Trophoblast cell (in vitro differentiated cells and primary cell): Measurements from ENCODE around the gene MON2.

Experiments
- DNase-seq, 2 donors: peaks; one replicate each; pipeline ENCODE4 v3.0.0-alpha.2; 2016
- H2AFZ ChIP-seq: 2 replicates; pipeline ENCODE4 v1.6.1; 2013; ENCODE audit warnings: low read length, moderate library complexity, mild to moderate bottlenecking; ENCODE audit not compliant: insufficient read depth, poor library complexity
- H2AK5ac ChIP-seq: 2 replicates; pipeline ENCODE4 v1.6.1; 2013; ENCODE audit warnings: mild to moderate bottlenecking, low read length
- H2BK120ac ChIP-seq: 2 replicates; pipeline ENCODE4 v1.6.1; 2013; ENCODE audit warnings: low read length, mild to moderate bottlenecking, moderate library complexity; ENCODE audit not compliant: insufficient read depth, poor library complexity
- H2BK12ac ChIP-seq: 2 replicates; pipeline ENCODE4 v1.6.1; 2013; ENCODE audit warnings: mild to moderate bottlenecking, low read length, moderate library complexity
- H2BK5ac ChIP-seq: 2 replicates; pipeline ENCODE4 v1.6.1; 2013; ENCODE audit warnings: low read length, low read depth, moderate library complexity, mild to moderate bottlenecking; ENCODE audit not compliant: poor library complexity
- H3K14ac ChIP-seq: 2 replicates; pipeline ENCODE4 v1.6.1; 2013; ENCODE audit warnings: mild to moderate bottlenecking, low read length
- H3K18ac ChIP-seq: 2 replicates; pipeline ENCODE4 v1.6.1; 2013; ENCODE audit warnings: mild to moderate bottlenecking, low read length
- H3K23ac ChIP-seq: 2 replicates; pipeline ENCODE4 v1.6.1; 2013; ENCODE audit warnings: low read length
- H3K27ac ChIP-seq: 2 replicates; pipeline ENCODE4 v1.5.1; 2013; ENCODE audit warnings: low read depth, mild to moderate bottlenecking, inconsistent platforms, low read length, moderate library complexity
- H3K27me3 ChIP-seq: 2 replicates; pipeline ENCODE4 v1.6.1; 2013; ENCODE audit warnings: inconsistent platforms, mild to moderate bottlenecking, low read length, moderate library complexity; ENCODE audit not compliant: insufficient read depth
- H3K36me3 ChIP-seq, 2 experiments: 1 replicate in 1 of 2; 2 replicates in 1 of 2; pipeline ENCODE4 v1.6.1; 2013; ENCODE audit warnings: low read length in 2 of 2, mild to moderate bottlenecking in 2 of 2, moderate library complexity in 1 of 2; ENCODE audit not compliant: insufficient read depth in 2 of 2, control insufficient read depth in 1 of 2
- H3K4ac ChIP-seq: 2 replicates; pipeline ENCODE4 v1.6.1; 2013; ENCODE audit warnings: low read depth, mild to moderate bottlenecking, low read length, moderate library complexity
- H3K4me1 ChIP-seq, 2 experiments: 1 replicate in 1 of 2; 2 replicates in 1 of 2; pipeline ENCODE4 v1.6.1; 2013; ENCODE audit warnings: low read length in 2 of 2, mild to moderate bottlenecking in 2 of 2, moderate library complexity in 1 of 2; ENCODE audit not compliant: insufficient read depth in 2 of 2, control insufficient read depth in 1 of 2
- H3K4me2 ChIP-seq: 2 replicates; pipeline ENCODE4 v1.6.1; 2013; ENCODE audit warnings: inconsistent platforms, mild to moderate bottlenecking, low read length, moderate library complexity
- H3K4me3 ChIP-seq: 2 replicates; pipeline ENCODE4 v1.5.1; 2013; ENCODE audit warnings: mild to moderate bottlenecking, low read depth, low read length, inconsistent platforms
- H3K79me1 ChIP-seq: one replicate; pipeline ENCODE4 v1.6.1; 2013; ENCODE audit warnings: low read length
- H3K79me2 ChIP-seq: 2 replicates; pipeline ENCODE4 v1.6.1; 2013; ENCODE audit warnings: low read length, mild to moderate bottlenecking; ENCODE audit not compliant: control insufficient read depth, insufficient read depth, poor library complexity
- H3K9ac ChIP-seq: 2 replicates; pipeline ENCODE4 v1.6.1; 2013; ENCODE audit warnings: mild to moderate bottlenecking, low read length
- H3K9me3 ChIP-seq: 2 replicates; pipeline ENCODE4 v1.6.1; 2013; ENCODE audit warnings: low read depth, mild to moderate bottlenecking, control low read depth, inconsistent platforms, low read length; ENCODE audit not compliant: insufficient read depth
- H4K12ac ChIP-seq: 2 replicates; pipeline ENCODE4 v1.6.1; 2013; ENCODE audit warnings: low read depth, mild to moderate bottlenecking, low read length, moderate library complexity
- H4K8ac ChIP-seq: 2 replicates; pipeline ENCODE4 v1.6.1; 2013; ENCODE audit warnings: low read depth, mild to moderate bottlenecking, low read length, moderate library complexity
- H4K91ac ChIP-seq: one replicate; pipeline ENCODE4 v1.6.1; 2013; ENCODE audit warnings: low read depth, mild to moderate bottlenecking, low read length, moderate library complexity
- WGBS: extraction: QIAGEN DNeasy Blood & Tissue Kit; methylation state at CpG from one replicate; pipeline ENCODE4 v1.1.7; 2013; ENCODE audit warnings: missing lambda C conversion rate; ENCODE audit not compliant: insufficient read length, insufficient coverage; ENCODE audit errors: extremely low coverage; 5-methylcytosine and 5-hydroxymethylcytosine counted together

The MON2 gene

GRCh38 chr12:62435303-62436163 is 31.1 kb upstream of the MON2 start:
- no peak overlapping the region for H3K14ac ChIP-seq
- H2BK12ac ChIP-seq = no peak overlapping the region
- no peak overlapping the region for H3K9ac ChIP-seq
- no peak overlapping the region for H3K27ac ChIP-seq
- no peak overlapping the region for H4K91ac ChIP-seq
- no peaks in the 10 kb centered on the region for H3K79me2 ChIP-seq
- no peak overlapping the region for H2BK5ac ChIP-seq
- no peaks in the 10 kb centered on the region for H3K36me3 ChIP-seq
- no peak overlapping the region for H4K8ac ChIP-seq
- no peak overlapping the region for H2BK120ac ChIP-seq
- peaks cover 0 to 12% of the 10 kb centered on the region in 2 experiments for H3K4me1 ChIP-seq
- peak overlapping the region; percentile 40 for H3K4me2 ChIP-seq
- no peaks in the 10 kb centered on the region for H3K79me1 ChIP-seq
- no peak overlapping the region for H2AFZ ChIP-seq
- H3K4ac ChIP-seq = no peak overlapping the region
- no peak overlapping the region for H3K18ac ChIP-seq
- no peak overlapping the region for H3K4me3 ChIP-seq
- H3K9me3 ChIP-seq = no peaks in the 10 kb centered on the region
- no peak overlapping the region for H2AK5ac ChIP-seq
- no CpG with 5 or more reads among the region's 29 CpGs for WGBS
- no peak overlapping the region for H3K23ac ChIP-seq
- DNase-seq = peak; percentile 20 to 51
- no peaks in the 10 kb centered on the region for H3K27me3 ChIP-seq
- H4K12ac ChIP-seq = no peak overlapping the region

DNA sequence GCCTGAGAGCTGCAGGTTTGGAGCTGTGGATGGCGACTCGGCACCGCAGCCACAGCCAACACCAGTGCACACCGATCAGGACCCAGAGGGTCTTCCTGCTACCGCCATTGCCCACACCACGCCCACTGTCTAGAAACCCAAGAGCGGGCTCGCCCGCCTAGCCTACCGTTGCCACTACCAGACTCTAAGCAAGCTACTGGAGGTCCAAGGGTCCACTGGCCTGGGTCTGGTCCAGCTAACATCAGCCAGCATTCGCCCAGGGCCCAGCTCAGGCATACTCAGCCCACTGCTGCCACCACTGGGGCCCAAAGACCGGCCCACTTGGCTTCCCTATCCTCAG is 30.5 kb upstream of the MON2 start:
- Histone ChIP-seq H3K79me2 (no peaks in the 10 kb centered on the region), H2BK12ac (no peak overlapping the region), H3K18ac (no peak overlapping the region), H2BK5ac (no peak overlapping the region), H3K79me1 (no peaks in the 10 kb centered on the region), H2BK120ac (no peak overlapping the region), H3K4ac (no peak overlapping the region), H3K27ac (no peak overlapping the region), H2AK5ac (no peak overlapping the region), H3K4me3 (no peak overlapping the region), H3K9ac (no peak overlapping the region), H3K36me3 (no peaks in the 10 kb centered on the region), H3K4me2 (peak overlapping the region; percentile 40), H3K9me3 (no peaks in the 10 kb centered on the region), H2AFZ (no peak overlapping the region), H3K23ac (no peak overlapping the region), H4K8ac (no peak overlapping the region), H4K91ac (no peak overlapping the region), H3K27me3 (no peaks in the 10 kb centered on the region), H4K12ac (no peak overlapping the region), H3K14ac (no peak overlapping the region), H3K4me1 (peaks cover 0 to 12% of the 10 kb centered on the region in 2 experiments)
- WGBS = no CpG with 5 or more reads among the region's 12 CpGs
- DNase-seq = no peak

DNA sequence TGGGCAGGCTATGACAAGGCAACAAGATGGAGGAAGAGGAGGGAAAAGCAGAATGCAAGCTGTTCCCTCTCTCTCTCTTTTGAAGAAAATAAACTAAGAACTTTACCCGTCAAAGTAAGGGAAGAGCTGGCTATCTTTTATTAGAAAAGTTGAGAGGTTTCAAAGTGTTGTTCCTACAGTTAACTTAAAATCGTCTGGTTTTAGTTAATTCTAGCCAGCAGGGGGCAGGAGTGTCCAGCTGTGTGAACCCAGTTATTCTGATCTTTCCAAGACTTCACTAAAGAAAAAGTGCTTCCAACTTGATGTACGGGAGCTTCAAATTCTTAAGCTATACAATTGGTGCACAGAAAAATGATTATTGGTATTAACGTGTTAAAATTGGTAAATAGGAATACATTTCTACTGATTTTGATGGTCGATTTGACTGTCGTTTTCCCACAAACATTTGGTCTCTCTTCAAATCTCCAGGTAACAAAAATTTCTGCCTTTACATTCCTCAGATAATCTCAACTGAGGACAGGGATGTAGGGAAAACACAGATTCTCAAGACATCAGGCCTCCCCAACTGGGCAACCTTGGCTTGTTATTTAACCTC is 28.4 kb upstream of the MON2 start:
- no peak overlapping the region for H2AFZ ChIP-seq
- no peak overlapping the region for H3K4me2 ChIP-seq
- H3K14ac ChIP-seq = no peak overlapping the region
- no CpG with 5 or more reads among the region's 6 CpGs for WGBS
- H2BK5ac ChIP-seq = no peak overlapping the region
- H3K79me2 ChIP-seq = no peaks in the 10 kb centered on the region
- H2AK5ac ChIP-seq = no peak overlapping the region
- peak; percentile 39 to 78 for DNase-seq
- no peaks in the 10 kb centered on the region for H3K36me3 ChIP-seq
- no peaks in the 10 kb centered on the region for H3K27me3 ChIP-seq
- H4K8ac ChIP-seq = no peak overlapping the region
- no peaks in the 10 kb centered on the region for H3K9me3 ChIP-seq
- no peak overlapping the region for H3K18ac ChIP-seq
- H2BK120ac ChIP-seq = no peak overlapping the region
- no peak overlapping the region for H2BK12ac ChIP-seq
- no peak overlapping the region for H4K12ac ChIP-seq
- no peak overlapping the region for H3K4ac ChIP-seq
- no peak overlapping the region for H3K9ac ChIP-seq
- H3K27ac ChIP-seq = no peak overlapping the region
- H3K79me1 ChIP-seq = no peaks in the 10 kb centered on the region
- no peak overlapping the region for H3K4me3 ChIP-seq
- H3K23ac ChIP-seq = no peak overlapping the region
- H4K91ac ChIP-seq = no peak overlapping the region
- peaks cover 0 to 12% of the 10 kb centered on the region in 2 experiments for H3K4me1 ChIP-seq

DNA sequence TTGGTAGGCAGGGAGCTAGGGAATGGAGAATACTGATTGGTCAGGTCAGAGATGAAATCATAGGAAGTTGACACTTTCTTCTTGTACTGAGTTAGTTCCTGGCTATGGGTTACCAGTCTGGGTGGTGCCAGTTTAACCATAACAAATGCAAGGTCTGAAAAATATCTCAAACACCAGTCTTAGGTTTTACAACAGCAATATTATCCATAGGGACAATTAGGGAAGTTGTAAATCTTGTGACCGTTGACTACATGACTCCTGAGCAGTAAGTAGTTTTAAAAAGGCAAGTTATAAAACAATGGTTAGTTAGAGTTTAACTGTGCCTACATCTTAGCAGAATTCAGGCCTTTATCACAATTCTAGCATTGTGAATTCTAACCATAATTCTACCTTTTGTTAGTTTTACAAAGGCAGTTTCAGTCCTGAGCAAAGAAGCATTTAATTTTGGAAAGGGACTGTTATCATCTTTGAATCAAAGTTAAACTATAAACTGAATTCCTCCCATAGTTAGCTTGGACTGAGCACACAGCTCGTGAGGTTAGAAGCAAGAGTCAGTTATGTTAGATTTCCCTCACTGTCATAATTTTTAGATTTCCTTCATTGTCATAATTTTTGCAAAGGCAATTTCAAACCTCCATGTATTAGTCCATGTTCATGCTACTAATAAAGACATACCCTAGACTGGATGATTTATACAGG is 19.7 kb upstream of the MON2 start:
- no peak overlapping the region for H2BK12ac ChIP-seq
- no peak overlapping the region for H3K27ac ChIP-seq
- H3K79me2 ChIP-seq = no peaks in the 10 kb centered on the region
- no peak overlapping the region for H2BK5ac ChIP-seq
- no peaks in the 10 kb centered on the region for H3K9me3 ChIP-seq
- H2BK120ac ChIP-seq = no peak overlapping the region
- no peaks in the 10 kb centered on the region for H3K27me3 ChIP-seq
- H3K36me3 ChIP-seq = no peaks in the 10 kb centered on the region
- no peak overlapping the region for H3K4me3 ChIP-seq
- H3K79me1 ChIP-seq = no peaks in the 10 kb centered on the region
- no peak for DNase-seq
- no peak overlapping the region for H3K4ac ChIP-seq
- no peak overlapping the region for H3K14ac ChIP-seq
- H4K91ac ChIP-seq = no peak overlapping the region
- H3K4me2 ChIP-seq = no peak overlapping the region
- H2AFZ ChIP-seq = no peak overlapping the region
- H3K9ac ChIP-seq = no peak overlapping the region
- H3K23ac ChIP-seq = no peak overlapping the region
- no peaks in the 10 kb centered on the region for H3K4me1 ChIP-seq
- no peak overlapping the region for H2AK5ac ChIP-seq
- WGBS = no CpG with 5 or more reads among the region's 2 CpGs
- H3K18ac ChIP-seq = no peak overlapping the region
- no peak overlapping the region for H4K12ac ChIP-seq
- no peak overlapping the region for H4K8ac ChIP-seq
